Muscle layer of colon (tissue), 2 donors: ENCODE data around the gene ERC1.
A peak's percentile ranks its signal among the peaks of the same experiment; 100 is the strongest.

Experiments
- H3K27ac ChIP-seq: one replicate; pipeline ENCODE4 v1.7.0; 2013; ENCODE audit warnings: low read depth, mild to moderate bottlenecking, low read length, moderate library complexity
- H3K27me3 ChIP-seq, 2 donors: one replicate each; pipeline ENCODE4 v1.7.0; 2013; ENCODE audit warnings: low read length in 2 of 2, mild to moderate bottlenecking in 2 of 2; ENCODE audit not compliant: insufficient read depth in 2 of 2, control insufficient read depth in 1 of 2
- H3K36me3 ChIP-seq: one replicate; pipeline ENCODE4 v1.7.0; 2013; ENCODE audit warnings: mild to moderate bottlenecking, low read length; ENCODE audit not compliant: insufficient read depth
- H3K4me1 ChIP-seq: one replicate; pipeline ENCODE4 v1.7.0; 2013; ENCODE audit warnings: mild to moderate bottlenecking, low read length; ENCODE audit not compliant: insufficient read depth
- H3K4me3 ChIP-seq, 2 donors: one replicate each; pipeline ENCODE4 v1.7.0; 2013; ENCODE audit warnings: low read length in 2 of 2, low read depth in 1 of 2, mild to moderate bottlenecking in 1 of 2, moderate library complexity in 1 of 2
- H3K9ac ChIP-seq: one replicate; pipeline ENCODE4 v1.7.0; 2013; ENCODE audit warnings: low read length
- H3K9me3 ChIP-seq: one replicate; pipeline ENCODE4 v1.7.0; 2013; ENCODE audit warnings: mild to moderate bottlenecking, low read length
- donor health status: abdominal sarcoma.
- donor health status: Adenocarcinoma of cecum.

ERC1 gene

DNA sequence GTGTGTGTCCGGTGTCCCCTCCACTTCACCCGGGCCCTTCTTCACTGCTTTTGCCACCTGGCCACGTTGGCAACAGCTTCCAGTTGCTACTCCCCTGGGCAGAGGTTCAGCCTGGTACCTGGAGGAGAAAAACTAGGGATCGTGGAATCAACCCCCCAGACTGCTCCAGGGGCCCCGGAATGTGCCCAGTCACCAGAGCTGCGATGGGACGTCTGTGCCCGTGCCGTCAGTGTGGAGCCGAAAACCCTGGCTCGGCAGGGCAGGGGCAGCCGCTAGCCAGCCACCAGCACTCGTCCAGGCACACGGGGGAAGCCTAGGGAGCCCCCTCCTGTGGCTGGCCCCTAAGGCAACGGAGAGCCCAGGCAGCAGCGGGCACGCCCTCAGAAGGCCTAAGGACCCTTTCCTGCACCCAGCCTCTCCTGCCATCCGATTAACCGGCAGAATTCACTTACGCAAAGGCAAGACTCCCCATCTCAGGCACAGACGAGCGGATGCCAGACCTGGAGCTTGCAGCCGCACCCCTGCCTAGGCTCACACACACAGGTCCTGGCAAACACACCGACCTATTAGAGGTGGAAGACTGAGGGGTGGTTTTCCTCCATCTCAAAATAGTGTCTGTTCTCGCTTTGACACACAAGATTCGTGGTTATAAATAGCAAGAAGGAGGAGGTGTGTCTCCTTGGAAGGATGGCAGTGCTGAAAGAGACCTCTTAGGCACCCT, 540.8 kb downstream of the ERC1 start:
- H3K4me3 ChIP-seq: peak overlapping the region in 1 of 2 donors; percentile 14
- no peak overlapping the region for H3K27ac ChIP-seq
- no peak overlapping the region for H3K9ac ChIP-seq
- H3K27me3 ChIP-seq: peaks cover 14 to 29% of the 10 kb centered on the region in 2 donors
- H3K9me3 ChIP-seq: no peaks in the 10 kb centered on the region
- H3K36me3 ChIP-seq: no peaks in the 10 kb centered on the region
- H3K4me1 ChIP-seq: no peaks in the 10 kb centered on the region

DNA sequence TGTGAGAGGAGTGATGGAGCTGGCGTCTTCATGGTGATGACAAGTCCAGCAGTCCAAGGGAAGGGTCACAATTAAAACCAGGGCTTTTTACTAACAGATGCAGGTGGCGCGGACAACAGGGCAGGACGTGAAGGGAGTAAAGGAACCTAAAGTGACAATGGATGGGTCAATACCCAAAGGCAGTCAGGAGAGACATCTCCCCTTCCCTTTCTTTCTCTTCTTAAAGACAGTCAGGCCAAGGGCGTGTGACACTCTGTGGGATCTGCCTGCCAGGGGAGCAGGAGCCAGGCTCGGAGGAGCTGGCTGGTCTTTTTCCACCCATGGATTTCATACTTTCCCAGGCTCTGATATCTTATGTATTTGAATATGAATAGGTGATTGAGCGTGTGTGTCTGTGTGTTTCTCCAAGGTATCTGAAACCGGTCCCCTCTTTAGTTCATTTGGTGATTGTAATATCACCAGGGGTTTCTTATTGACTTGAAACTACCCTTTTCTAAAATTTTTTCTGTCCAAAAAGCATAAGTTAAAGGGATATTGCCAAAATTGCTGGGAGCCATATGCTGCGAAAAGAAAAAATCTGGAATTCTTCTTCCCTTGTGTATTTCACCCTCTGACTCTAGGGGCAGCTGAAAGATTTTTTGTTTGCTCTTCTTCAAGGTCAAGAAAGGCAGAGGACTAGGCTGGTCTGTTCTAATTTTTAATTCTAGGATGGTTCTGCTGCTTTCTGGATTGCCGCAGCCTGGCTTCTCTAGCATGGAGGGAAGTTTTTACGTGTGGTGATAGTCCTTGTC, 541.5 kb downstream of the ERC1 start:
- Histone ChIP-seq H3K9me3 (no peaks in the 10 kb centered on the region), H3K4me1 (no peaks in the 10 kb centered on the region), H3K27ac (no peak overlapping the region), H3K36me3 (no peaks in the 10 kb centered on the region), H3K27me3 (peaks cover 14 to 29% of the 10 kb centered on the region in 2 donors), H3K9ac (no peak overlapping the region), H3K4me3 (no peak overlapping the region)

DNA sequence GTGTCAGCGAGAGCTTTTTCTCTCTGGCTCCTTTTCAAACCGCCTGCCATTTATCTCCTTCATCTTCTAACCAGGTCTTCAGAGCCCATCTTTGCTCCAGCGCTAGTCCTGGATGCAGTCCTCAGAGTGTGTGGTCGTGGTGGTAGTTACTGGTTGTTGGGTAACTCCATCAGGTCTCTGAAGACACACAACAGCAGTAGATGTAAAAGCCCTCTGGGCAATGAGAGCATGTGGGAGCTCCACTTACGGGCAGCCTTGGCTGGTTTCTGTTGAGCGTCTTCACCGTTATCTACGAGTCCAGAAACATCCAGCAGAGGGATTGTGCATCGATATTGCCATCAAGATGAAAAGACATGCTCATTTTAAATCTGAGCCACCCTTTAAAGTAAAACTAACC, 542.2 kb downstream of the ERC1 start:
- Histone ChIP-seq H3K4me3 (no peak overlapping the region), H3K27me3 (peaks cover 14 to 29% of the 10 kb centered on the region in 2 donors), H3K27ac (no peak overlapping the region), H3K4me1 (no peaks in the 10 kb centered on the region), H3K9ac (no peak overlapping the region), H3K9me3 (no peaks in the 10 kb centered on the region), H3K36me3 (no peaks in the 10 kb centered on the region)

DNA sequence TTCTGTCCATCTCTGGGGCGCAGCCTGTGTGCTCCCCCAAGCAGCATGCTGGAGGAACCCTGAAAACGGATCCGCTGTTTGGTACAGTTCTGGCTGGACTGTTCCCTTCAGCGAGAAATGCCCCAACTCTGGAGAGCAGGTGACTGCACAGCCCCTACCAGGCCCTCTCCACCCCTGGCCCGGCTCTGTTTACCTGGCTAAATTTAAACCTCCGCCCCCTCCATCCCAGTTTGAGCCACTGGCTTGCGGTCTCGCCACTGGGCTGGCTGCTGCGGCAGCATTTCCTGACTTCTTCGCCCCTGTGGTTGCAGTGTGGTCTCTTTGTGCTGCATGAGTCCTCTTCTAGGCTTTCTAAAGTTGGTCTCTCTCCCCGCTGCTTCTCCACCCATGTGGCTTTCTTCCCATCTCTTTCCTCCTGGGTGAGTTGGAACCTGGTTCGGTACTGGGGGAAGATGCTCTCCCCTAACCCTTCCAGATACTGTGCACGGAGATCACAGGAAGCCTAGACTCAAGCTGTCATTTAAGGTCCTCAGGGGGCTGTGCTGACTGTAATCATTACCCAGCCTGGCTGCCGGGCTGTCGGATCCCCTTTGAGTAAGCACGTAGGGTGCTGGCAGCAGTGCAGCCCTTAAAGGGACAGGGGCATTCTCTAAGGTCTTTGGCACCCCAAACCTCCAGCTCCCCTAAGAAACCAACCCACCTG, 542.7 kb downstream of the ERC1 start:
- Histone ChIP-seq H3K27me3 (peaks cover 9 to 29% of the 10 kb centered on the region in 2 donors), H3K4me1 (no peaks in the 10 kb centered on the region), H3K9me3 (no peaks in the 10 kb centered on the region), H3K27ac (no peak overlapping the region), H3K36me3 (no peaks in the 10 kb centered on the region), H3K4me3 (no peak overlapping the region), H3K9ac (no peak overlapping the region)

GRCh38 chr12:1534748-1535147, 543.7 kb downstream of the ERC1 start:
- H3K27ac ChIP-seq: no peak overlapping the region
- H3K36me3 ChIP-seq: no peaks in the 10 kb centered on the region

GRCh38 chr12:1536817-1537216, 545.8 kb downstream of the ERC1 start:
- H3K36me3 ChIP-seq: no peaks in the 10 kb centered on the region
- no peaks in the 10 kb centered on the region for H3K9me3 ChIP-seq
- H3K4me3 ChIP-seq: no peak overlapping the region
- peaks cover 0 to 14% of the 10 kb centered on the region in 2 donors for H3K27me3 ChIP-seq
- H3K9ac ChIP-seq: no peak overlapping the region
- no peak overlapping the region for H3K27ac ChIP-seq
- no peaks in the 10 kb centered on the region for H3K4me1 ChIP-seq

More at GRCh38 chr12:1534748-1535147, 543.7 kb downstream of the ERC1 start:
- peaks cover 0 to 21% of the 10 kb centered on the region in 2 donors for H3K27me3 ChIP-seq
- H3K4me3 ChIP-seq: no peak overlapping the region
- no peaks in the 10 kb centered on the region for H3K9me3 ChIP-seq
- no peaks in the 10 kb centered on the region for H3K4me1 ChIP-seq
- H3K9ac ChIP-seq: no peak overlapping the region

- Histone ChIP-seq H3K27ac (no peak overlapping the region), H3K27me3 (peaks cover 0 to under 1% of the 10 kb centered on the region in 2 donors), H3K36me3 (no peaks in the 10 kb centered on the region)
These were observed 548.1 kb downstream of the ERC1 start for GRCh38 chr12:1539135-1539534.

DNA sequence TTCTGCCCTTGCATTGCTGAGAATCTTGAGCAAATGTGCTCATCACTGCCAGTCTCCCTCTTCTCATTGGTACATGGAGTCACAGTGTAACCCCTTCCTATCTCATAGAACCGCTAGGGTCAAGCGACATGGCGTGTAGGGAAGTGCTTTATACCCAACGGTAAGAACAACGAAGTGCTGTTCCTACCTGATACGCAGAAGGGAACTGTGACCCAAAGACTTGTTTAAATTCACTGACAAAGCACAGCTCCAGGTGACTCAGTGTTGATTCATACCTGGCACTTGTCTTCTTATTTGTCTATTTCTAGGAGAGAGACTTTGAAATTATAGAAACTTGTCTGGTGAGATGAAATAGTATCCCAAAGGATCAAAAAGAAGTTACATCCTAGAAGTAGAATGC, 549.7 kb downstream of the ERC1 start:
- H3K9me3 ChIP-seq: no peaks in the 10 kb centered on the region
- no peak overlapping the region for H3K9ac ChIP-seq
- H3K4me3 ChIP-seq: no peak overlapping the region
- no peaks in the 10 kb centered on the region for H3K4me1 ChIP-seq
- H3K27me3 ChIP-seq: no peaks in the 10 kb centered on the region
- no peaks in the 10 kb centered on the region for H3K36me3 ChIP-seq
- H3K27ac ChIP-seq: no peak overlapping the region

More at GRCh38 chr12:1539135-1539534, 548.1 kb downstream of the ERC1 start:
- Histone ChIP-seq H3K4me3 (no peak overlapping the region), H3K9ac (no peak overlapping the region), H3K9me3 (no peaks in the 10 kb centered on the region), H3K4me1 (no peaks in the 10 kb centered on the region)

GRCh38 chr12:1542599-1542998, 551.6 kb downstream of the ERC1 start:
- Histone ChIP-seq H3K27ac (no peak overlapping the region), H3K9ac (no peak overlapping the region), H3K4me1 (no peaks in the 10 kb centered on the region), H3K36me3 (no peaks in the 10 kb centered on the region), H3K27me3 (no peaks in the 10 kb centered on the region), H3K4me3 (no peak overlapping the region), H3K9me3 (no peaks in the 10 kb centered on the region)

- no peak overlapping the region for H3K4me3 ChIP-seq
- H3K9me3 ChIP-seq: no peaks in the 10 kb centered on the region
- H3K27me3 ChIP-seq: no peaks in the 10 kb centered on the region
- H3K36me3 ChIP-seq: no peaks in the 10 kb centered on the region
- H3K4me1 ChIP-seq: no peaks in the 10 kb centered on the region
- no peak overlapping the region for H3K9ac ChIP-seq
- no peak overlapping the region for H3K27ac ChIP-seq
These were observed 554.1 kb downstream of the ERC1 start for GRCh38 chr12:1544996-1545700.
